Muscle of leg (tissue), 11 donors: ENCODE results near the gene SOCS7. TPM values are rescaled to one million over a fixed set of nuclear protein-coding genes. Genes with fewer than 3 reads are reported as not detected.

Experiments
- DNase-seq: peaks from one replicate; pipeline ENCODE4 v3.0.0; 2013
- H3K27ac ChIP-seq: one replicate; pipeline ENCODE4 v1.5.1; 2013; ENCODE audit warnings: mild to moderate bottlenecking, low read length, control low read depth
- H3K27me3 ChIP-seq: one replicate; pipeline ENCODE4 v1.6.1; 2013; ENCODE audit warnings: low read length; ENCODE audit not compliant: control insufficient read depth, insufficient read depth
- H3K36me3 ChIP-seq: one replicate; pipeline ENCODE4 v1.6.1; 2013; ENCODE audit warnings: low read length; ENCODE audit not compliant: control insufficient read depth, insufficient read depth
- H3K4me1 ChIP-seq: one replicate; pipeline ENCODE4 v1.6.1; 2013; ENCODE audit warnings: low read length; ENCODE audit not compliant: control insufficient read depth, insufficient read depth
- H3K4me3 ChIP-seq: one replicate; pipeline ENCODE4 v1.5.1; 2013; ENCODE audit warnings: low read length, control low read depth
- H3K9me3 ChIP-seq: replicated peaks from 2 replicates; pipeline ENCODE4 v1.6.1; 2013; ENCODE audit warnings: low read depth, low read length; ENCODE audit not compliant: control insufficient read depth
- WGBS: methylation state at CpG from one replicate; pipeline ENCODE4 v1.1.5; 2013; ENCODE audit warnings: missing lambda C conversion rate; ENCODE audit not compliant: insufficient coverage; 5-methylcytosine and 5-hydroxymethylcytosine counted together
- polyA plus RNA-seq, 8 donors: library from polyadenylated mRNA; unstranded; fragments of 120-200 nt; gene quantifications; one replicate each; pipeline versions ENCODE4 v1.2.1 to v1.2.3, GENCODE V29; 2013; ENCODE audit warnings: inconsistent platforms in 1 of 8, low replicate concordance in 1 of 8; ENCODE audit not compliant: insufficient read length in 8 of 8, insufficient read depth in 1 of 8
- total RNA-seq: library from RNA; stranded (reverse); fragments of 120-200 nt; gene quantifications from one replicate; pipeline ENCODE4 v1.2.4, GENCODE V29; 2013

SOCS7 gene
- total and polyA plus RNA-seq, 9 donors: 12.4 to 18.6 (median 16.0) TPM

DNA sequence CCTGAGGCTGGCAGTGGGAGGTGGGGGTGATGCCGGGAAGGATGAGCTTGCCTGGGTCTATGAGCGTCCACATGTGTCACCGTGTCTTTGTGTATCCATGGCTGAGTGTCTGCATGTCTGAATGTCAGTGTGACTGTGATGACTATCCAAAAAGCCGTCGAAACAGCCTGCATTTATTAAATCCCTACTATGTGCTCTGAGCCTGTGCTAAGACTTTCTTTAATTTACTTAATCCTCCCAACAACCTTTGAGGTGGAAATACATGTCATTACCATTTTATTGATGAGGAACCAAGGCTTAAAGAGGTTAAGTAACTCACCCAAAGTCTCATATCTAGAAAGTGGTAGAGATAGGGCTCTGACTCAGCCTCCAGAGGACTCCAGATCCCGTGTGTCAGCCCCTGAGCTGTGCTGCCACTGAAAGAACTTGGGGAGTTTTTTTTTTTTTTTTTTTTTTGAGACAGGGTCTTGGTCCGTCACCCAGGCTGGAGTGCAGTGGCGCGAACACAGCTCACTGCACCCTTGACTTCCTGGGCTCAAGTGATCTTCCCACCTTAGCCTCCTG, 96.6 kb downstream of the SOCS7 start:
- Histone ChIP-seq H3K9me3 (no peaks in the 10 kb centered on the region), H3K27me3 (no peaks in the 10 kb centered on the region), H3K4me3 (no peak overlapping the region), H3K4me1 (peaks cover 71% of the 10 kb centered on the region), H3K27ac (no peak overlapping the region), H3K36me3 (no peaks in the 10 kb centered on the region)
- 90% methylated on average over 2 of the region's 9 CpGs for WGBS
- no peak for DNase-seq

- Histone ChIP-seq H3K4me3 (no peak overlapping the region), H3K36me3 (no peaks in the 10 kb centered on the region), H3K4me1 (peaks cover 67% of the 10 kb centered on the region), H3K9me3 (no peaks in the 10 kb centered on the region), H3K27me3 (no peaks in the 10 kb centered on the region), H3K27ac (peak overlapping the region; percentile 87)
- peak; percentile 53 for DNase-seq
- 63% methylated on average over 7 of the region's 15 CpGs for WGBS
These were observed 97.7 kb downstream of the SOCS7 start for GRCh38 chr17:38449364-38449763.

DNA sequence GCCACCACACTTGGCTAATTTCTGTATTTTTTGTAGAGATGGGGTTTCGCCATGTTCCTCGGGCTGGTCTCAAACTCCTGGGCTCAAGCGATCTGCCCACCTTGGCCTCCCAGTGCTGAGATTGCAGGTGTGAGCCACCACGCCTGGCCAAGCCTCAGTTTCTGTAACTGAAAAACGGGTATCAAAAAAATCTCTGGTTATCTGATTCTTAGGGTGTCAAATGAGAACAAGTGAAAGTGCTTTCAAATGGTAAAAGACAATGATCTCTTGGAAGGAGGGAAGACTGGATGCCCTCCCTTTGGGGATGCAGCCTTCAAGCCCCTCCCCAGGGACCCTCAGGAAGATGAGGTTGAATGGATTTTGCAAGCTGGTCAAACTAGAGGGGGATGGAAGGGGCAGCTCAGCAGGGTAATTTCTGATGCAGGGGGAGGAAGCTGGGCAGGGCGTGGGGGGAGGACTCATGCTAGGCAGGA, 98.9 kb downstream of the SOCS7 start:
- Histone ChIP-seq H3K4me3 (no peak overlapping the region), H3K36me3 (no peaks in the 10 kb centered on the region), H3K4me1 (peaks cover 77% of the 10 kb centered on the region), H3K9me3 (no peaks in the 10 kb centered on the region), H3K27me3 (no peaks in the 10 kb centered on the region), H3K27ac (peak overlapping the region; percentile 87)
- WGBS: 80% methylated on average over 5 of the region's 6 CpGs
- no peak for DNase-seq

DNA sequence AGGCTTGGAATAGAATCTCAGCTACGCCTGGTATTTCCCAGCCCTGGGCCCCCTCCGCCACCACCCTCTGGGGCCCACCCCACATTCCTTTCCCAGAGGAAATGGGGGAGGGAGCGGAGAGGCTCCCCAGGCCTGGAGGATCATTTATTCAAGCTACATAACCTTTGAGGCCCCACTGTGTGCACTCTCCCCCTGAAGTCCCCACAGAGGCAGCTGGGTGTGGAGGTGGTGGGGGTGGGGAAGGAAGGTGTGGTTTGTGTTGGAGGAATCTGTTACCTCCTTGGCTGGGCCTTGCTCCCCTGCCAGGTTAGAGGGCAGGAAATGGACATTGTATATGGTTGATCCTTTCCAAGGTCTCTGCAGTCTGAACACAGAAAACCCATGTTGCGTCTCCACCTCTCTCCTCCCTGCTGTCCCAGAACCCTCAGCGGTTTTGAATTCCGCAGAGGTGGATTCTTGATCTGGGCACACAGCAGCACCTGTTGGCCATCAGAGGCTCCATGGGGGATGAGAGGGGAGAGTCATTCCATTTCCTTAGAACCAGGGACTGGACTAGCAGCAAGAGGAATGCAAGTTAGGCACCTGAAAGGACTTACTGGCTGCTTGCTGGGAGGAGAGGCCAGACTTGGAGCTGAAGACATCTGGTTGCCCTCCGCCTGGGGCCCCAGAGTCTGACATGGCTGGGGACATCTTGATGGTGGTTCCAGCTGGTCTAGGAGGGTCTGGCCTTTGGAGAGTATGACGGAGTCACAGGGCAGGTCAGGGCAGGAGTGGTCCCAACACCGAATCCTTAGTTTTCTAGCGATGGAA, 99.6 kb downstream of the SOCS7 start:
- peak; percentile 64 for DNase-seq
- peaks cover 83% of the 10 kb centered on the region for H3K4me1 ChIP-seq

DNA sequence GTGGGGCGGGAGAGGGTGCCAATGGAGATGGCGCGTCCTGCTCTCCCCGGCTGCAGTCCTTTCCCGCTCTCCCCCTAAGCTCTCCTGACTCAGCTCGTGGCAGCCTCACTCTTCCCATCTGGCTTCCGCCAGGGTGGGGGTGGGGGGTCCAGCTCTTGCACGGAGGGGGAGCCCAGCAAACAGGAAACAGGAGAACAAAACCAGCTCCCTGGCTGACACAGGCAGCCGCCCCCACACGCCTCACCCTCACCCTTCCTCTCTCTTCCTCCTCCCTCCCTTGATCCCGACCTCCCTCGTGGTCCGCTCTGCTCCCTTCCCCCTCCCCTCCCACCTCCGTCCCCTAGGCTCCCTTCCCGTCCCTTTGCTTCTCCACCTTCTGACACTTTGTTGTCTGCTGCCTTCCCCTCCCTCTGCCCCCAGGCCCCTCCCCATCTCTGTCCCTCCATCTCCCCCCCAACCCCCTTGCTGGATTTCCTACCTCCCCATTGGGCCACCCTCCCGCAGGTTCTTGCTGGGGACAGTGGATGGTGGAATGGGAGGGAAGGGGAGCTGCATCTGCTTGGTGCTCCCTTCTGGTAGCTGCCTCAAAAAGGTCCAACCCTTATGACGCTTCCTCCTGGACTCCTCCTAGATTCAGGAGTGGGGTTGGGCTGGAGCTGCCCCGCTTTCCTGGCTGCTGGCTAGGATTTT, 100.3 kb downstream of the SOCS7 start:
- Histone ChIP-seq H3K4me3 (peak overlapping the region; percentile 13), H3K9me3 (no peaks in the 10 kb centered on the region), H3K27me3 (no peaks in the 10 kb centered on the region), H3K36me3 (no peaks in the 10 kb centered on the region), H3K27ac (peak overlapping the region; percentile 87), H3K4me1 (peaks cover 91% of the 10 kb centered on the region)
- peak; percentile 87 for DNase-seq
- 13% methylated on average over 8 of the region's 18 CpGs for WGBS

More for the DNA sequence above, 99.6 kb downstream of the SOCS7 start:
- Histone ChIP-seq H3K27me3 (no peaks in the 10 kb centered on the region), H3K9me3 (no peaks in the 10 kb centered on the region), H3K36me3 (no peaks in the 10 kb centered on the region), H3K4me3 (peak overlapping the region; percentile 13), H3K27ac (peak overlapping the region; percentile 87)
- 18% methylated on average over 1 of the region's 10 CpGs for WGBS

GRCh38 chr17:38452719-38453118, 101.1 kb downstream of the SOCS7 start:
- no peaks in the 10 kb centered on the region for H3K9me3 ChIP-seq
- no peak for DNase-seq
- peak overlapping the region; percentile 87 for H3K27ac ChIP-seq
- H3K4me3 ChIP-seq: no peak overlapping the region
- WGBS: 90% methylated on average over 6 of the region's 6 CpGs
- peaks cover 3% of the 10 kb centered on the region for H3K36me3 ChIP-seq
- H3K27me3 ChIP-seq: no peaks in the 10 kb centered on the region
- H3K4me1 ChIP-seq: peaks cover 90% of the 10 kb centered on the region

DNA sequence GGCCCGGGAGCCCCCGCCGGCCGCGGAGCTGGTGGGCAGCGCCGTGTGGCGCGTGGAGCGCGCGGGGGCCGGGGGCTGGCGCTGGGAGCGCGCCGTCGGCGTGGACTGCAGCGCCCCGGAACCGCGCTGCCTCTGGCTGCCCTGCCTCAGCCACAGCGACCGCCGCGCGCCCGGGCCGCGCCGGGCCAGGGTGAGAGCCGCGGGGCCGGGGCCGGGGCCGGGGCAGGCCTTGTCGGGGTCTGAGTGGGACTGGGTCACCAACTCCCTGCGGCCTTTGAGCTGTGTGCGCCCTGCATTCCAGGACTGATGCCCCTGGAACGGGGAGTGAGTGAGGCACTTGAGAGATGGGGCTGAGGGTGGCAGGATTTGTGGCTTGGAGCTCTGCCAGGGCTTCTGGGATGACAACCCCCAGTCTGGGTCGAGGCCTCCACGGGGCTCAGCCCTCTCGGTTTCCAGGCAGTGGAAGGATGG, 102.3 kb downstream of the SOCS7 start:
- Histone ChIP-seq H3K4me3 (peak overlapping the region; percentile 40), H3K27me3 (no peaks in the 10 kb centered on the region), H3K27ac (peak overlapping the region; percentile 60), H3K9me3 (no peaks in the 10 kb centered on the region), H3K36me3 (peaks cover 15% of the 10 kb centered on the region), H3K4me1 (peaks cover 78% of the 10 kb centered on the region)
- no peak for DNase-seq
- under 1% methylated on average over 44 of the region's 44 CpGs for WGBS

DNA sequence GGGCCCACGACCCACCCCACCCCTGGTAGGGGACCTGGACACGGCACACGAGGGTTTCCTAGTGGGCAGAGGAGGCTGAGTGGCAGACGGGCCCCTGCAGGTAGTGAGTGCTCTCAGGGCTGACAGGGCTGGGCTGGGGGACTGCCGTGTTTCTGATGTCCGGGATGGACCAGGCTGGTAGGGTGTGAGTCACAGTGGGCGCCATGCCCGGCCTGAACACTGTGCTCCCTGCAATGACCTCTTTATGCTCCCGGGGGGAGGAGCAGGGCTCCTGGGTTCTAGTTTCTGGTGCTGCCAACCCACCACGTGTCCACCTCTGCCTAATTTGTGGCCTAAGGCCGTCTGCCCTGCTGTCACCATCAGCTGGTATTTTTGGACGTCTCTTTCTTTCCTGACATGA, 102.9 kb downstream of the SOCS7 start:
- peak; percentile 83 for DNase-seq
- H3K9me3 ChIP-seq: no peaks in the 10 kb centered on the region
- 23% methylated on average over 10 of the region's 12 CpGs for WGBS
- peaks cover 73% of the 10 kb centered on the region for H3K4me1 ChIP-seq
- H3K27ac ChIP-seq: peak overlapping the region; percentile 60
- peak overlapping the region; percentile 40 for H3K4me3 ChIP-seq
- no peaks in the 10 kb centered on the region for H3K27me3 ChIP-seq
- peaks cover 21% of the 10 kb centered on the region for H3K36me3 ChIP-seq
